Tibial nerve (tissue), 3 donors: Measurements from ENCODE around the gene MYL11.

Experiments used
- POLR2A ChIP-seq, 2 donors: fragments of 450-650 bp; IDR thresholded peaks; one replicate each; pipeline ENCODE4 v1.6.1; 2017; ENCODE audit warnings: antibody characterized with exemption in 2 of 2, mild to moderate bottlenecking in 2 of 2, moderate library complexity in 2 of 2
- TF ChIP-seq, protein P1 (sequence below), 5 experiments: fragments of 200-600 bp in 3 of 5; fragments of 450-650 bp in 2 of 5; sonication (generic) in 3 of 5; IDR thresholded peaks; one replicate each; pipeline ENCODE4 v1.5.1; 2016 to 2019; ENCODE audit warnings: antibody characterized with exemption in 5 of 5, mild to moderate bottlenecking in 3 of 5, moderate library complexity in 2 of 5

DNA sequence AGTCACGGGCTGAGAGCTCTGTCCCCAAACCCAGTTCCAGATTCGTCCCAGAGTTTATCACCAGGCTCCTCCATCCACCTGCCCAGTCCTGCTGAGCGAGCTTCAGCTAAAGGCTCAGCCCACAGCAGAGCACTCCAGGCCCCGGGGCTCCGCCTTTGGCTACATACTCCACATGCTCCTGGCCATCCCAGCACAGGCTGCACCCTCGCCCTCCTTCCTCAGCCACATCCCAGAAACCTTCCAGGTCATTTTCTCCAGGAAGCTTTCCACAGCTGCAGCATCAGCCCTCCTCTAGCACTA, 14.8 kb upstream of the MYL11 start:
- TF ChIP-seq, protein P1, sequence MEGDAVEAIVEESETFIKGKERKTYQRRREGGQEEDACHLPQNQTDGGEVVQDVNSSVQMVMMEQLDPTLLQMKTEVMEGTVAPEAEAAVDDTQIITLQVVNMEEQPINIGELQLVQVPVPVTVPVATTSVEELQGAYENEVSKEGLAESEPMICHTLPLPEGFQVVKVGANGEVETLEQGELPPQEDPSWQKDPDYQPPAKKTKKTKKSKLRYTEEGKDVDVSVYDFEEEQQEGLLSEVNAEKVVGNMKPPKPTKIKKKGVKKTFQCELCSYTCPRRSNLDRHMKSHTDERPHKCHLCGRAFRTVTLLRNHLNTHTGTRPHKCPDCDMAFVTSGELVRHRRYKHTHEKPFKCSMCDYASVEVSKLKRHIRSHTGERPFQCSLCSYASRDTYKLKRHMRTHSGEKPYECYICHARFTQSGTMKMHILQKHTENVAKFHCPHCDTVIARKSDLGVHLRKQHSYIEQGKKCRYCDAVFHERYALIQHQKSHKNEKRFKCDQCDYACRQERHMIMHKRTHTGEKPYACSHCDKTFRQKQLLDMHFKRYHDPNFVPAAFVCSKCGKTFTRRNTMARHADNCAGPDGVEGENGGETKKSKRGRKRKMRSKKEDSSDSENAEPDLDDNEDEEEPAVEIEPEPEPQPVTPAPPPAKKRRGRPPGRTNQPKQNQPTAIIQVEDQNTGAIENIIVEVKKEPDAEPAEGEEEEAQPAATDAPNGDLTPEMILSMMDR (IDR thresholded peaks at IDR 0.05): no peak
- no peak for TF ChIP-seq POLR2A (IDR thresholded peaks at IDR 0.05)
